Tongue (tissue), 2 donors: ENCODE results near the gene TSPAN32. TPM values are rescaled to one million over a fixed set of nuclear protein-coding genes. Genes with fewer than 3 reads are reported as not detected.
"Not testable (repeated sequence)": the region's sequence is repeated elsewhere in the genome, so short reads cannot be mapped to it uniquely, and the experiment has no call there.

Source experiments
- DNase-seq: peaks from one replicate; pipeline ENCODE4 v3.0.0-alpha.2; 2015
- total RNA-seq: library from RNA; depleted of rRNA; stranded (reverse); fragments of >200 nt; gene quantifications from one replicate; pipeline ENCODE4 v1.2.3, GENCODE V29; 2014

Gene TSPAN32
- total RNA-seq, 1 donor from 2014 or later = 2.1 TPM

- no peak for DNase-seq
Observed at GRCh38 chr11:2316169-2316962, 14.6 kb downstream of the TSPAN32 start.

DNA sequence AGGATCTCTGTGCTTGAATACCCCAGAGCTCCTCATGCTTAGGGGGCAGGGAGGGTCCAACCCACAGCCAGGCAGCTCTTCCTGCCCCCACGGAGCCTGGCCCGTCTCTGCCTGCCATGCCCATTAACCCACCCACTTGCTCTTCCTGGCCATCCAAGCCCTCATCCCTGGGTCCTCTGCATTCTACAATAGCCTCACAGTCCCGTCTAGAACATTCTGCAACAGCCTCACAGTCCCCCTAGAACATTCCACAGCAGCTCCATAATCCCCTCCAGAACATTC, 15.1 kb downstream of the TSPAN32 start:
- no peak for DNase-seq

DNA sequence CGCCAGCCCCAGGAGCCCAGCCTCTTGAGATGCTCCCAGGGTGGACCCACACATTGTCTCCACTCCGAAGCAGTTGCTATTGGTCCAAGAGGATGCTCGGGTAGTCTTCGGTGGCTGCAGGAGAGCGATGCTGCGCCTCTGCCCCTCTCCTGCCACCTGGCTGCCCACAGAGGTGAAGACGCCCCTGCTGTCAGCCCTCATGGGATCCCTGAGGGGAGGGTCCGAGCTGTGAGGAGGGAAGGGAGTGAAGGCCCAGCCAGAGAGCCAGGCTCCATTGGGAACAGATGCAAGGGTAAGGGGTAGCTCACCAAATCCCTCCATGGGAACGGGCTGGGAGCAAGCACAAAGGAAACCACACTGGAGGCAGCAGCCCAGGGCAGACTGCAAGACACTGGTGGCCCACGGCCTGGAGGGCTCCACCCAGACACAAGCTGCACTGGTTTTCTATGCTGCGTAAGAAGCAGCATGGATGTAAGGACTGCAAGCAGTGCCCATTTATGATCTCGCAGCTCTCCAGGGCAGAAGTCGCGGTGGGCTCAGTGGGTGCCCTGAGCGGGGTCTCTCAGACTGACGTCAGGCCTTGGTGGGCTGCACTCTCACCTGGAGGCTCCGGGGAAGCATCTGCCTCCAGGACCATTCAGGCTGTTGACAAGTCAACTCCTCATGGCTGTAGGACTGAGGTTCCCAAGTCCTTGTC, 15.7 kb downstream of the TSPAN32 start:
- no peak for DNase-seq

DNA sequence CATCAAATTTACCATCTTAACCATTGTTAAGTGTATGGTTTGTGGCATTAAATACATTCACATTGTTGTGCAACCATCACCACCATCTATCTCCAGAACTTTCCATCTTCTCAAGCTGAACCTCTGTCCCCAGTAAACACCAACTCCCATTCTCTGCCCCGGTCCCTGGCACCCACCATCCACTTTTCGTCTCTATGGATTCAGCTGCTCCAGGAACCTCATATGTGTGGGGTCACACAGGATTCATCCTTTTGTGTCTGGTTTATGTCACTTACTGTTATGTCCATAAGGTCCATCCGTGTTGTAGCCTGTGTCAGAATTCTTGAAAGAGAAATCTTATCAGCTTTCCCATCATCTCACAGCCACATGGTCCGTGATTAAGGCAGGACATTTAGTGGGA, 16.3 kb downstream of the TSPAN32 start:
- no peak for DNase-seq

GRCh38 chr11:2318707-2319106, 16.9 kb downstream of the TSPAN32 start:
- no peak for DNase-seq

- no peak for DNase-seq
Observed at GRCh38 chr11:2319791-2320472, 18.1 kb downstream of the TSPAN32 start.

- no peak for DNase-seq
Observed at GRCh38 chr11:2320568-2321310, 18.9 kb downstream of the TSPAN32 start.

DNA sequence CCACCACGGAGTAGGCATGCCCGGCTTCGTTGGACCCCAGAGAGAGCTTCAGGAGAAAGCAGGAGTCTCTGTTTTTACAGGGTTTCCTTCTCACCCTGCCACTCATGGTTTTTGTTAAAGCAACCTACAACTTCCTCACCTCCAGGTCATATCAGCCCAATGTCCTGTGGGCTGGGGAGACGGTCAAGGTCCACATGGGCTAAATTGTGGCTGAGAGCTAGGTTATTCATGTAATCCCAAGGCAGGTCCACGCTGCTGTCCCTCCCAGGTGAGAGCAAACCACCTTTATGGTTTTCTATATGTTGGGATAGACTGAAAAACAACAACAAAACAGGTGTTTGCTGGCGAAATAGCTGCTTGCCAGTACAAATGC, 19.5 kb downstream of the TSPAN32 start:
- no peak for DNase-seq

DNA sequence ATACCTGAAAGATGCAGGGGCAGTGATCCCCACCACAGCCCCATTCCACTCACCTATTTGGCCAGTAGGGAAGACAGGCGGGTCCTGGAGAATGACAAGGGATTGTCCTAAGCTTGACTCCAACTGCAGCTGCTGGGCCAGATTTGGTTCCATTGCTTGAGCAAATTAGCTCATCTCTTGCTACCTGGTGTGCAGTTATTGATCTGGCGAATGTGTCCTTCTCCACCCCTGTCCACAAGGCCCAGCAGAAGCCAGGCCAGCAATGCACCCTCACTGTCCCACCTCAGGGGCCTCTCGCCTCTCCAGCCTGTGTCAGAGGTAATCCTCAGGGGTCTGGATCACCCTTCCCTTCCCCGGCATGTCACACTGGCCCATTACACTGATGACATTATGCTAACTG, 23.3 kb downstream of the TSPAN32 start:
- no peak for DNase-seq

DNA sequence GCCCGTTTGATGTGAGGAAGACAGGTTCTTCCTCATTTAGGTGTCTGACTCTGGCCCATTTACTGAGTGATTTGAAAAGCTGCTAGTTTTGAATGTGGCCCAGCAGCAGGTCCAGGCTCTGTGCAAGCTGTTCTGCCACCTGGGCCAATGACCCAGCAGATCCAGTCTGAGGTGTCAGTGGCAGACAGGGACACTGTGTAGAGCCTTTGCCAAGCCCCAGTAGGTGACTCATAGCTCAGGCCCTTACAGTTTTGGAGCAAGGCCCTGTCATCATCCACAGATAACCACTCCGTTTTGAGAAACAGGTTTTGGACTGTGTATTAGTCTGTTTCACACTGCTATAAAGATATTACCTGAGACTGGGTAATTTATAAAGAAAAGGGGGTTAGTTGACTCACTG, 23.9 kb downstream of the TSPAN32 start:
- no peak for DNase-seq

GRCh38 chr11:2327032-2327431, 25.2 kb downstream of the TSPAN32 start:
- DNase-seq = no peak

DNA sequence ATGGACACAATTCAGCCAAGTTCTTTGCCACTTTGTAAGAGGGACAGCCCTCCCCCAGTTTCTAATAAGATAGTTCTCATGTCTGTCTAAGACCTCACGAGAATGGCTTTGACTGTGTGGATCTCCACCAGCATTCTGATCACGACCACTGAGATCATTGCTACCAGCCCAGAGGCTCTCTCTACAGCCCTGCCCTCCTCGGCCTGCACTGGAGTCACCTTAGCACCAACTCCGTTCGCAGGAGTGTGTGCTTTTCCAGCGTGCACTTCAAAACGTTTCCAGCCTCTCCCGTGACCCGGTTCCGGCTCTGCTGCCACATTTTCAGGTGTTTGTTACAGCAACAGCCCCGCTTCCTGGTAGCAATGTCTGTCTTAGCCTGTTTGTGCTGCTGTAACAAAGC, 26.2 kb downstream of the TSPAN32 start:
- no peak for DNase-seq

DNA sequence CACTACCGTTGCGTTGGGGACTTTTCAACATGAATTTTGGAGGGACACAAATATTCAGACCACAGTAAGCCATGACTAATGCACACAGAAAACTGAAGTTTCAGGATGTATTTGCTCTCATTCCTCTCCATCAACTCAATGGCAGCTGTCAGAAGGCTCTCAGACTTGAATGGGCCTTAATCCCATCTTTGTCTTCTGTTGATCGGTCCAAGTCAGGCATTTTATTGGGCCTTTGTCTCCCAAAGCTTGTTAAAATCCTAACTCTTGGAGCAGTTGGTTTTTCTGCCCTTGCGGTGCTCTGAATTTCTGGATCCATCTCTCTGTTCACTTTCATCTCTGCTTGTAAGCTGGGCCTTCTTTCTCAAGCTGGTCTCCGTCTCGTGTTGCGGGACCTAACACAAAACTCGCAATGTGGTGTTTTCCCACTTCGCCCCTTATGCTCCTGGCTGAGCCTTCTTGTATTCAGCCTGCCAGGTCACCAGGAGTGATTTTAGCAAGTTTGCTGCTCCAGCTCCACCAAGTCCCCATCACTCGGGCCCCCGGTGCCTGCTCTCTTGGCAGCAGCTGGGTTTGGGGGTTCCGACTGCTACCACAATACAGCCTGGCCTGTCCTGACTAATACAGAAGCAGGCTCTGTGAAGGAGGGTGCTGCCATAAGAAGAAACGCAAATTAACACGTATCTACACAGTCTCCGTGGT, 27.0 kb downstream of the TSPAN32 start:
- DNase-seq = no peak

DNA sequence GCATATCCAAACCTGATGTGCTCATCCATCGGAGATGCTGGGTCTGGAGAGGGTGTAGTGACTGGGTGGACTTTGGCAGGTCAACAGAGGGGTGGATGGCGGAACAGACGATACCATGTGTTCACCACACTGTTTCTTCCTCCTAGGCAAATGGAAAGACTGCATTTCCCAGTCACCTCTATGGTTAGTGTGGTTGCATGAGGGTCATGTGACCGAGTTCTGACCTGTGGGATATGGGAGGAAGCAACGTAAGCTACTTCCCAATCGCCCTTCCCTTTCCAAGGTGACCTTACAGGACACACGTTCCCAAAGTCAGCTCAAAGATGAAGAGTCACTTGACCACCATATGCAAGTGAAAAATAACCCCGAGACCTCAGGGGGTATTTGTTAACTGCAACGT, 27.7 kb downstream of the TSPAN32 start:
- no peak for DNase-seq

- no peak for DNase-seq
Observed at GRCh38 chr11:2330696-2331095, 28.9 kb downstream of the TSPAN32 start.

GRCh38 chr11:2331404-2331803, 29.6 kb downstream of the TSPAN32 start:
- DNase-seq = no peak

DNA sequence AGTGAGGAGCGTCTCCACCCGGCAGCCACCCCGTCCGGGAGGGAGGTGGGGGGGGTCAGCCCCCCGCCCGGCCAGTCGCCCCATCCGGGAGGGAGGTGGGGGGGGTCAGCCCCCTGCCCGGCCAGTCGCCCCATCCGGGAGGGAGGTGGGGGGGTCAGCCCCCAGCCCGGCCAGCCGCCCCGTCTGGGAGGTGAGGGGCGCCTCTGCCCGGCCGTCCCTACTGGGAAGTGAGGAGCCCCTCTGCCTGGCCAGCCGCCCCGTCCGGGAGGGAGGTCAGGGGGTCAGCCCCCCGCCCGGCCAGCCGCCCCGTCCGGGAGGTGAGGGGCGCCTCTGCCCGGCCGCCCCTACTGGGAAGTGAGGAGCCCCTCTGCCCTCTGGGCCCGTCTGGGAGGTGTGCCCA, 30.8 kb downstream of the TSPAN32 start:
- DNase-seq = not testable (repeated sequence)

DNA sequence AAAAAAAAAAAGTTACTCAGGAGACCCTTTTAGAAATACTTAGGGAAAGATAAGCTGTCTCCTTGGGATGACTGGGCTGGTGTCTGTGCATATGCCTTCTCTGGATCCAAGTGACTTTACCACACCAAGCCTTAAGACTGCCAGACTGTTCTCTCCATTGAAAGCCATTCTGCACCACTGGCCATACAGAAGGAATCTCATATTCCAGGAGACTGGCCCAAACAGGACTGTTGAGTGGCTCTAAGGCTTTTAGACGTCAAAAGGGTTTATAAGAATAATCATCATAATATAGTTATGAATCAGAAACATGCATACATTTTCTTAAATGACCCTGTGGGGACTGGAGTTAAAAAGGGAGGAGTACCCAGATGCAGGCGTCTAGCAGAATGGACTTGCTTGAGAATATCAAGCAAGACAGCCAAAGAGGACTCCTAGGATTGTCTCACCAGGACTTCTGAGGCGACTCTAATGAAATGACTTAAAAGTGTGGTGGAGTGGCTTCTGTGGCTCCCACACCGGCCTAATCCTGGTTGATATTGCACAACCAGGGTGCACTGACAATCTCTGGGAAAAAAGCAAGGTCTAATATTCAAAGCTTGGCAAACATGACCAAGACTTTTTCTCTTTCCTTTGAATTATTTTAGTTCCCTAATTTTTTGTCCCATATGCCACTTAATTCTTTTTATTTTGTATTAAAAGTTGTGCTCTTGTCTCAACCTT, 31.8 kb downstream of the TSPAN32 start:
- DNase-seq = not testable (repeated sequence)

DNA sequence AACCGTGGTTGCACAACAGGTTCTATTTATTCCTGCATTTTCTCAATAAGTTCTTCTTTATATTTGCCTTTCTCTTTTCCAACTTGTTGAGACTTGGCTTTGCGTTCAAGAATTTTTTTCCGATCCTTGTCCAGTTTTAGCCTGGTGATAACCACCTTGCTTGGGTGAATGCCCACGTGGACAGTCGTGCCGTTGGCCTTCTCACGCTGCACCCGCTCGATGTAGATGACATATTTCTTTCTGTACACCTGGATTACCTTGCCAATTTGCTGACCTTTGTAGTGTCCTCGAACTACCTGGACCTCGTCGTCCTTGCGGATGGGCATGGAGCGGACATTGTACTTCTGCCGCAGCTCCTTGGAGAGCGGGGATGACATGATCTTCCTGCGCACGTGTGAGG, 33.5 kb downstream of the TSPAN32 start:
- not testable (repeated sequence) for DNase-seq

GRCh38 chr11:2338760-2339159, 36.9 kb downstream of the TSPAN32 start:
- DNase-seq = not testable (repeated sequence)

- no peak for DNase-seq
Observed at GRCh38 chr11:2342557-2342956, 40.7 kb downstream of the TSPAN32 start.

GRCh38 chr11:2342981-2343380, 41.2 kb downstream of the TSPAN32 start:
- no peak for DNase-seq
